ENCODE results near the gene PLA2G1B. TPM values are rescaled to one million over a fixed set of nuclear protein-coding genes. Genes with fewer than 3 reads are reported as not detected.
A peak's percentile ranks its signal among the peaks of the same experiment; 100 is the strongest.

Gene PLA2G1B
- total RNA-seq, 1 donor from 2014 or later: not detected

DNA sequence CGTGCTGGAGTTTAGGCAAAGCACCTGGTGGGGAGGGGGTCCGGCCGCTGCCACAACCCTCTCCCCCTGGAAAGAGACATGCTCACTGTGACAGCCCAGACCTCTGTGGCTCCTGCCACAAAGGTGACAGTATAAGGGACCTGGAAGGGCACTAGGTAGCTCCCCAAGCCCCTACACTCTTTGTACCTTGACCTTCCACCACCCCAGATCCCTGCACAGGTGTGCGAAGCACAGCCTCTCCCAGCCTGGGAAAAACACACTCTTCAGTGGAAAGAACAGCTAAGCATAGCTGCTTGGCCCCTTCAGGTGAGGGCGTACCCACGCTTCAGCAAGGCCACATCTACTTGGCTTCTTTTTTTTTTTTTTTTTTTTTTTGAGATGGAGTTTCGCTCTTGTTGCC, 4.9 kb upstream of the PLA2G1B start:
- Mint-ChIP-seq H3K4me3 (no peak overlapping the region), H3K9me3 (peaks cover 8% of the 10 kb centered on the region), H3K36me3 (no peaks in the 10 kb centered on the region), H3K4me1 (ENCODE audit: unreplicated experiment) (no peaks in the 10 kb centered on the region), H3K27me3 (peaks cover 4% of the 10 kb centered on the region), H3K27ac (no peak overlapping the region)
- TF ChIP-seq, protein P1, sequence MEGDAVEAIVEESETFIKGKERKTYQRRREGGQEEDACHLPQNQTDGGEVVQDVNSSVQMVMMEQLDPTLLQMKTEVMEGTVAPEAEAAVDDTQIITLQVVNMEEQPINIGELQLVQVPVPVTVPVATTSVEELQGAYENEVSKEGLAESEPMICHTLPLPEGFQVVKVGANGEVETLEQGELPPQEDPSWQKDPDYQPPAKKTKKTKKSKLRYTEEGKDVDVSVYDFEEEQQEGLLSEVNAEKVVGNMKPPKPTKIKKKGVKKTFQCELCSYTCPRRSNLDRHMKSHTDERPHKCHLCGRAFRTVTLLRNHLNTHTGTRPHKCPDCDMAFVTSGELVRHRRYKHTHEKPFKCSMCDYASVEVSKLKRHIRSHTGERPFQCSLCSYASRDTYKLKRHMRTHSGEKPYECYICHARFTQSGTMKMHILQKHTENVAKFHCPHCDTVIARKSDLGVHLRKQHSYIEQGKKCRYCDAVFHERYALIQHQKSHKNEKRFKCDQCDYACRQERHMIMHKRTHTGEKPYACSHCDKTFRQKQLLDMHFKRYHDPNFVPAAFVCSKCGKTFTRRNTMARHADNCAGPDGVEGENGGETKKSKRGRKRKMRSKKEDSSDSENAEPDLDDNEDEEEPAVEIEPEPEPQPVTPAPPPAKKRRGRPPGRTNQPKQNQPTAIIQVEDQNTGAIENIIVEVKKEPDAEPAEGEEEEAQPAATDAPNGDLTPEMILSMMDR (conservative IDR thresholded peaks at IDR 0.05): no peak
- no peak for DNase-seq (ENCODE audit: extremely low spot score, unreplicated experiment)

DNA sequence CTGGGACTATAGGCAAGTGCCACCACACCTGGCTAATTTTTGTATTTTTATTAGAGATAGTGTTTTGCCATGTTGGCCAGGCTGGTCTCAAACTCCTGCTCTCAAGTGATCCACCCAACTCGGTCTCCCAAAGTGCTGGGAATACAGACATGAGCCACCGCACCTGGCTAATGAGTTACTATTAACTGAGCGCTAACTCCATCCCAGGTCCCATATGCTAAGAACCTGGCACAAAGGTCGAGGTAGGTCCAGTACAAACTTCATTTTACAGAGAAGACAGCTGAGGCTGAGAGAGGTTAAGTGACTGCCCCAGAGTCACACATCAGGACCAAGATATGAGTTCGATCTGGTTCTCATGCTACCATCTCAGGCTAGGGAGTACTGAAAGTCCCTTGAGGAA, 4.5 kb upstream of the PLA2G1B start:
- TF ChIP-seq, protein P1 (conservative IDR thresholded peaks at IDR 0.05): no peak
- no peak for DNase-seq (ENCODE audit: extremely low spot score, unreplicated experiment)
- peaks cover 4% of the 10 kb centered on the region for H3K27me3 Mint-ChIP-seq
- H3K9me3 Mint-ChIP-seq: peaks cover 5% of the 10 kb centered on the region
- no peak overlapping the region for H3K27ac Mint-ChIP-seq
- H3K4me1 Mint-ChIP-seq (ENCODE audit: unreplicated experiment): no peaks in the 10 kb centered on the region
- no peak overlapping the region for H3K4me3 Mint-ChIP-seq
- no peaks in the 10 kb centered on the region for H3K36me3 Mint-ChIP-seq

DNA sequence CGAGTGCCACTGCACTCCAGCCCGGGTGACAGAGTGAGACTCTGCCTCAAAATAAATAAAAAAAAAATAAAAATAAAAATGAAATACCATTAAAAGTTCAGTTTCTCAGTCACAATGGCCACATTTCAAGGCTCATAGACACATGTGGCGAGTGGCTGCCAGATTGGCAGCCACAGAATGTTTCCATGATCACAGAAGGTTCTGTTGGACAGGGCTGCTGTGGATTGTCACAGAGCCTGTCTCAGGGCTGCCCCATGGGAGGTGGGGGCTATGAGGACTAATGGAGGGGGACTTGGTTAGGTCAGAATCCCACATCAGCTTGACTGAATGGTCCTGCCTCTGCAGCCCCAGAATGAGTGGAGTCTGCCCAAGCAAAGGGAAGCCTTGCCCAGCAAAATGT, 3.8 kb upstream of the PLA2G1B start:
- Mint-ChIP-seq H3K4me1 (ENCODE audit: unreplicated experiment) (no peaks in the 10 kb centered on the region), H3K36me3 (no peaks in the 10 kb centered on the region), H3K27ac (no peak overlapping the region), H3K27me3 (peaks cover 4% of the 10 kb centered on the region), H3K4me3 (no peak overlapping the region), H3K9me3 (peaks cover 5% of the 10 kb centered on the region)
- TF ChIP-seq, protein P1 (conservative IDR thresholded peaks at IDR 0.05): no peak
- DNase-seq (ENCODE audit: extremely low spot score, unreplicated experiment): no peak

DNA sequence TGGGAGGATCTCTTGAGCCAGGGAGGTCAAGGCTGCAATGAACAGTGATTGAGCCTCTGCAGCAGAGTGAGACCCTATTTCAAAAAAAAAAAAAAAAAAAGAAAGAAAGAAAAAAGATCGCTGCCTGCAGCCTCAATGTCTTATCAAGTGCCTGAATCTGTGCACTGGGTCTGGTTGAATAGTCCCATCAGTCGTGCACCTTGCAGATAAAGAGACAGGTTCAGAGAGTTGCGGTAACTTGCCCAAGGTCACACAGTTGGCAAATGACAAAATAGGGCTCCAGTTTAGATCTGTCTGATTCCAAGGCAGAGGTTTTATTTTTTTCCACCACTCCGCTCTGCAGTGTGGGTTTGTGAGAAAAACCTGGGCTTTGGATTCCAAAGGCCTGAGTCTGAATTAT, 649 bp upstream of the PLA2G1B start:
- peaks cover 11% of the 10 kb centered on the region for H3K27me3 Mint-ChIP-seq
- H3K4me1 Mint-ChIP-seq (ENCODE audit: unreplicated experiment): peaks cover 7% of the 10 kb centered on the region
- no peaks in the 10 kb centered on the region for H3K36me3 Mint-ChIP-seq
- TF ChIP-seq, protein P1 (conservative IDR thresholded peaks at IDR 0.05): no peak
- H3K27ac Mint-ChIP-seq: no peak overlapping the region
- H3K4me3 Mint-ChIP-seq: no peak overlapping the region
- no peaks in the 10 kb centered on the region for H3K9me3 Mint-ChIP-seq
- DNase-seq (ENCODE audit: extremely low spot score, unreplicated experiment): no peak

DNA sequence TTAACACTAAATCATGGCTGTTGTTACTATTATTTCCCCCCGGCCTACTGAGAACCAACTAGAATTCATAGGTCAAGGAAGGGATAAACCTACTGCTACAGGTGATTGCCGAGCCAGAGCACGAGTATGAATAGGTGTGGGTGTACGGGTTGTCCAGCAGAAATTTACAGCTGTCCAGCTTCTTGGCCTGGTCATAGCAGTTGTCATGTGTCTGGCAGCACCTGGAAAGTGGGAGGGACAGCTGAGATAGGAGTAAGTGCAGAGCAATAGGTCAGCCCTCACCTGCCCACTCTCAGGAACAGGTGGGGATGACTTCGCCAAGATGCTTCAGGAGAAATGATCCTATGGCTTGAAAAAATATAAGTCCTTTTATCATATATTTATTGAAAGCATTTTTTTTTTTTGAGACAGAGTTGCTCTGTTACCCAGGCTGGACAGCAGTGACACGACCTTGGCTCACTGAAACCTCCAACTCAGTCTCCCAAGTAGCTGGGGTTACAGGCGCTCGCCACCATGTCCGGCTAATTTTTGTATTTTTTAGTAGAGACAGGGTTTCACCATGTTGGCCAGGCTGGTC, 2.6 kb downstream of the PLA2G1B start:
- Mint-ChIP-seq H3K27ac (peak overlapping the region; percentile 55), H3K36me3 (no peaks in the 10 kb centered on the region), H3K9me3 (no peaks in the 10 kb centered on the region), H3K4me1 (ENCODE audit: unreplicated experiment) (peaks cover 10% of the 10 kb centered on the region), H3K4me3 (no peak overlapping the region), H3K27me3 (peaks cover 11% of the 10 kb centered on the region)
- DNase-seq (ENCODE audit: extremely low spot score, unreplicated experiment): no peak
- TF ChIP-seq, protein P1 (conservative IDR thresholded peaks at IDR 0.05): no peak

DNA sequence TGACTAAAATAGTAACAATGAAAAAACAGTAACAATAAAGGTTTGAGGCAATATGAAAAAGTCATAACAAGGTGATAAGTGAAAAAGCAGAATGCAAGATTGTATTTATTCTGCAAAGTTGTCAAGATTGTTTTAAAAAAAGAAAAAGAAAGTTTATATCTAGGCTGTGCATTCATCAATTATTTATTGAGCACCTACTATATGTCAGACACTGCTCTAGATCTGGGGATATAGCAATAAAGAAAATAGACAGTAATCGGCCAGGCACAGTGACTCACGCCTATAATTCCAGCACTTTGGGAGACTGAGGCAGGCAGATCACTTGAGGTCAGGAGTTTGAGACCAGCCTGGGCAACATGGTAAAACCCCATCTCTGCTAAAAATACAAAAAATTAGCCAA, 3.8 kb downstream of the PLA2G1B start:
- Mint-ChIP-seq H3K9me3 (no peaks in the 10 kb centered on the region), H3K27ac (no peak overlapping the region), H3K36me3 (no peaks in the 10 kb centered on the region), H3K4me3 (no peak overlapping the region), H3K27me3 (peaks cover 11% of the 10 kb centered on the region), H3K4me1 (ENCODE audit: unreplicated experiment) (peaks cover 10% of the 10 kb centered on the region)
- TF ChIP-seq, protein P1 (conservative IDR thresholded peaks at IDR 0.05): no peak
- no peak for DNase-seq (ENCODE audit: extremely low spot score, unreplicated experiment)

Measured in type B pancreatic cell (in vitro differentiated cells).